SU-DHL-6 (cell line): ENCODE results near the gene RGMA.

Experiments used
- H2AFZ ChIP-seq: fragments of 200-600 bp; sonication (generic); 2 replicates; pipeline ENCODE4 v1.6.1; 2014; ENCODE audit warnings: low read depth, mild to moderate bottlenecking, moderate library complexity, mixed read lengths, antibody characterized with exemption, low read length; ENCODE audit not compliant: severe bottlenecking
- H3F3A ChIP-seq: fragments of 200-600 bp; shearing (Covaris generic); 2 replicates; pipeline ENCODE4 v1.6.0; 2016; ENCODE audit warnings: antibody characterized with exemption, mild to moderate bottlenecking; ENCODE audit not compliant: insufficient read depth
- H3K27ac ChIP-seq: fragments of 200-600 bp; sonication (generic); 2 replicates; pipeline ENCODE4 v1.5.1; 2016; ENCODE audit warnings: low read depth, mild to moderate bottlenecking, low read length, moderate library complexity, mixed read lengths
- H3K27me3 ChIP-seq: fragments of 200-600 bp; sonication (generic), shearing (Covaris generic); 2 replicates; pipeline ENCODE4 v1.6.0; 2014; ENCODE audit warnings: mild to moderate bottlenecking, low read length
- H3K36me3 ChIP-seq: fragments of 200-600 bp; sonication (generic); 2 replicates; pipeline ENCODE4 v1.6.1; 2014; ENCODE audit warnings: mild to moderate bottlenecking, low read length, mixed read lengths
- H3K4me2 ChIP-seq: fragments of 300-600, 200-600 bp; shearing (Covaris generic), sonication (generic); 2 replicates; pipeline ENCODE4 v1.6.0; 2014; ENCODE audit warnings: low read length, low read depth, mild to moderate bottlenecking; ENCODE audit not compliant: poor library complexity, severe bottlenecking
- H3K4me3 ChIP-seq: fragments of 200-600 bp; sonication (generic); 2 replicates; pipeline ENCODE4 v1.5.1; 2014; ENCODE audit warnings: antibody characterized with exemption, low read length, mild to moderate bottlenecking, mixed read lengths; ENCODE audit not compliant: insufficient read depth, poor library complexity, severe bottlenecking
- H3K79me2 ChIP-seq: fragments of 200-600 bp; sonication (generic); 2 replicates; pipeline ENCODE4 v1.6.1; 2014; ENCODE audit warnings: mild to moderate bottlenecking, low read length, moderate library complexity; ENCODE audit not compliant: insufficient read depth
- H3K9ac ChIP-seq: fragments of 200-600 bp; sonication (generic); 2 replicates; pipeline ENCODE4 v1.7.0; 2014; ENCODE audit warnings: mild to moderate bottlenecking, low read length
- H3K9me2 ChIP-seq: fragments of 200-600 bp; sonication (generic); replicated peaks from 2 replicates; pipeline ENCODE4 v1.6.1; 2014; ENCODE audit warnings: low read length; ENCODE audit not compliant: insufficient read depth
- H3K9me3 ChIP-seq: fragments of 200-600 bp; sonication (generic); 2 replicates; pipeline ENCODE4 v1.6.1; 2014; ENCODE audit warnings: low read length, mixed read lengths; ENCODE audit not compliant: insufficient read depth
- H4K20me1 ChIP-seq: fragments of 200-600 bp; sonication (generic); 2 replicates; pipeline ENCODE4 v1.6.1; 2014; ENCODE audit warnings: low read depth, mild to moderate bottlenecking, antibody characterized with exemption, low read length, moderate library complexity, mixed read lengths
- CTCF ChIP-seq: fragments of 200-600 bp; sonication (generic); IDR thresholded peaks from one replicate; pipeline ENCODE4 v1.5.1; 2017; ENCODE audit warnings: antibody characterized with exemption, mild to moderate bottlenecking, low read length, moderate library complexity; ENCODE audit not compliant: insufficient read depth, poor library complexity, severe bottlenecking
- EZH2phosphoT487 ChIP-seq: fragments of 200-600 bp; sonication (generic), shearing (Covaris generic); conservative IDR thresholded peaks from 2 replicates; pipeline ENCODE4 v1.6.1; 2018; ENCODE audit warnings: mild to moderate bottlenecking, antibody characterized with exemption, low read length, moderate library complexity, mixed read lengths

The RGMA gene

GRCh38 chr15:93072411-93073394 lies 16.3 kb downstream of the RGMA start:
- TF ChIP-seq CTCF: no peak
- no peak for TF ChIP-seq EZH2phosphoT487
- no peaks in the 10 kb centered on the region for H3K27me3 ChIP-seq
- no peak overlapping the region for H3K9ac ChIP-seq
- H2AFZ ChIP-seq: no peak overlapping the region
- no peaks in the 10 kb centered on the region for H3K9me3 ChIP-seq
- no peak overlapping the region for H3K4me2 ChIP-seq
- H4K20me1 ChIP-seq: no peaks in the 10 kb centered on the region
- H3F3A ChIP-seq: no peaks in the 10 kb centered on the region
- H3K36me3 ChIP-seq: no peaks in the 10 kb centered on the region
- no peaks in the 10 kb centered on the region for H3K9me2 ChIP-seq
- no peak overlapping the region for H3K27ac ChIP-seq
- H3K79me2 ChIP-seq: no peaks in the 10 kb centered on the region
- H3K4me3 ChIP-seq: no peak overlapping the region

GRCh38 chr15:93072011-93072410 lies 17.0 kb downstream of the RGMA start:
- Histone ChIP-seq H2AFZ (no peak overlapping the region), H3K9ac (no peak overlapping the region), H3K27me3 (no peaks in the 10 kb centered on the region), H3K9me2 (no peaks in the 10 kb centered on the region), H3K4me3 (no peak overlapping the region), H4K20me1 (no peaks in the 10 kb centered on the region), H3F3A (no peaks in the 10 kb centered on the region), H3K9me3 (no peaks in the 10 kb centered on the region), H3K27ac (no peak overlapping the region), H3K79me2 (no peaks in the 10 kb centered on the region), H3K36me3 (no peaks in the 10 kb centered on the region), H3K4me2 (no peak overlapping the region)
- TF ChIP-seq EZH2phosphoT487 (no peak), CTCF (no peak)

- H3K27ac ChIP-seq: no peak overlapping the region
- H3K27me3 ChIP-seq: no peaks in the 10 kb centered on the region
- no peaks in the 10 kb centered on the region for H4K20me1 ChIP-seq
- no peaks in the 10 kb centered on the region for H3F3A ChIP-seq
- no peaks in the 10 kb centered on the region for H3K36me3 ChIP-seq
- H3K9me2 ChIP-seq: no peaks in the 10 kb centered on the region
- no peak for TF ChIP-seq EZH2phosphoT487
- no peak for TF ChIP-seq CTCF
- H3K4me2 ChIP-seq: no peak overlapping the region
- H3K4me3 ChIP-seq: no peak overlapping the region
- H3K9ac ChIP-seq: no peak overlapping the region
- no peak overlapping the region for H2AFZ ChIP-seq
- H3K79me2 ChIP-seq: no peaks in the 10 kb centered on the region
- H3K9me3 ChIP-seq: no peaks in the 10 kb centered on the region
Measured at GRCh38 chr15:93071469-93071936, 17.5 kb downstream of the RGMA start.
